HepG2 (cell line): ENCODE data around the gene LAP3. TPM values are rescaled to one million over a fixed set of nuclear protein-coding genes. Genes with fewer than 3 reads are reported as not detected.
A peak's percentile ranks its signal among the peaks of the same experiment; 100 is the strongest.

Experiments
- ATAC-seq: fragments of 200-7000 bp; cut with Tn5 transposase; 3 replicates; pipeline ENCODE4 v1.9.1; 2020; ENCODE audit warnings: mild to moderate bottlenecking, moderate library complexity
- BruUV-seq: library from RNA; stranded (reverse); fragments of 400-500 nt; replicated peaks from 2 replicates; lab custom pipeline; 2021; lab: Mats Ljungman, UMichigan
- CTCF ChIA-PET: fragments of 300-600 bp; formaldehyde crosslinking; extraction: SDS; loops from one replicate; lab custom pipeline; 2021; ENCODE audit warnings: low total read pairs, inconsistent platforms, low intra/inter-chr PET ratio; lab: Yijun Ruan, JAX
- POLR2A ChIA-PET: fragments of 350-600 bp; sonication (Branson Sonifier 250); formaldehyde crosslinking; loops from one replicate; lab custom pipeline; 2020; ENCODE audit warnings: antibody characterized with exemption, inconsistent platforms; lab: Yijun Ruan, JAX
- DNase-seq: peaks from one replicate; pipeline ENCODE4 v3.0.0-alpha.2; 2015; ENCODE audit warnings: low spot score
- FAIRE-seq: peaks from 3 replicates; lab custom pipeline; 2011; peaks lifted over from hg19 to GRCh38; lab: Jason Lieb, UNC
- H2AFZ ChIP-seq: one replicate; pipeline ENCODE4 v1.6.1; 2011; ENCODE audit warnings: low read length, inconsistent platforms
- H3K27ac ChIP-seq: fragments of 300-600 bp; 3 replicates; pipeline ENCODE4 v1.8.0; 2011; ENCODE audit warnings: mixed run types, mild to moderate bottlenecking, mixed read lengths, low read length, inconsistent platforms; ENCODE audit not compliant: insufficient read depth; ENCODE audit errors: extremely low read length
- H3K27me3 ChIP-seq, 2 experiments: fragments of 200-600 bp in 1 of 2; 2 replicates in 1 of 2; 3 replicates in 1 of 2; pipeline versions ENCODE4 v1.6.0 to v1.8.0; 2011; ENCODE audit warnings: low read length in 2 of 2, mild to moderate bottlenecking in 2 of 2, moderate library complexity in 2 of 2, inconsistent platforms in 1 of 2; ENCODE audit not compliant: insufficient read depth in 2 of 2, control insufficient read depth in 1 of 2
- H3K36me3 ChIP-seq, 2 experiments: fragments of 200-600 bp in 1 of 2; replicated peaks in 1 of 2; 2 replicates in 1 of 2; 3 replicates in 1 of 2; pipeline versions ENCODE4 v1.5.1 to v1.8.0; 2011; ENCODE audit warnings: low read length in 2 of 2, inconsistent platforms in 1 of 2; ENCODE audit not compliant: insufficient read depth in 2 of 2, control insufficient read depth in 1 of 2
- H3K4me1 ChIP-seq: 2 replicates; pipeline ENCODE4 v1.5.1; 2012; ENCODE audit warnings: low read length, inconsistent platforms; ENCODE audit not compliant: insufficient read depth
- H3K4me2 ChIP-seq: 2 replicates; pipeline ENCODE4 v1.6.0; 2011; ENCODE audit warnings: low read depth, low read length, inconsistent platforms
- H3K4me3 ChIP-seq, 3 experiments: fragments of 200-600 bp in 1 of 3; sonication (generic), shearing (Covaris generic) in 1 of 3; replicated peaks in 1 of 3; 2 replicates each; pipeline ENCODE4 v1.5.1; 2011 to 2016; ENCODE audit warnings: low read length in 3 of 3, inconsistent platforms in 2 of 3, low read depth in 2 of 3, mild to moderate bottlenecking in 2 of 3, control low read depth in 1 of 3, mixed read lengths in 1 of 3; ENCODE audit not compliant: insufficient read depth in 1 of 3
- H3K79me2 ChIP-seq: one replicate; pipeline ENCODE4 v1.6.1; 2011; ENCODE audit warnings: low read length, inconsistent platforms; ENCODE audit not compliant: insufficient read depth
- H3K9ac ChIP-seq: 2 replicates; pipeline ENCODE4 v1.6.0; 2011; ENCODE audit warnings: mild to moderate bottlenecking, low read depth, low read length, inconsistent platforms; ENCODE audit not compliant: insufficient read depth
- H3K9me3 ChIP-seq: 2 replicates; pipeline ENCODE4 v1.5.1; 2012; ENCODE audit warnings: mild to moderate bottlenecking, low read length
- H4K20me1 ChIP-seq: 2 replicates; pipeline ENCODE4 v1.6.0; 2011; ENCODE audit warnings: inconsistent platforms, mild to moderate bottlenecking, low read length, moderate library complexity; ENCODE audit not compliant: insufficient read depth
- ZBTB38 ChIP-seq: sonication (generic); formaldehyde crosslinking; IDR thresholded peaks from 2 replicates; pipeline ENCODE4 v1.5.1; 2020; ENCODE audit warnings: mild to moderate bottlenecking, missing genetic modification reagents
- ZBTB7B ChIP-seq: sonication (generic); formaldehyde crosslinking; IDR thresholded peaks from 2 replicates; pipeline ENCODE4 v1.4.0; 2020; ENCODE audit warnings: missing genetic modification reagents
- ZNF253 ChIP-seq: sonication (generic); formaldehyde crosslinking; IDR thresholded peaks from 2 replicates; pipeline ENCODE4 v1.8.0; 2022; ENCODE audit warnings: mild to moderate bottlenecking, missing genetic modification reagents, borderline replicate concordance
- WGBS: methylation state at CpG from one replicate; pipeline ENCODE4 v1.1.6; 2017; ENCODE audit warnings: low lambda C conversion rate; 5-methylcytosine and 5-hydroxymethylcytosine counted together
- in situ Hi-C: cut with HindIII; loops from 2 replicates; pipeline ENCODE4 v1.10.0; 2017; ENCODE audit warnings: low pct_unique_long_range_greater_than_20kb; ENCODE audit not compliant: extremely low pct_ligation_motif_present
- intact Hi-C: fragments of 100-400 bp; cut with micrococcal nuclease; formaldehyde crosslinking; loops from one replicate; pipeline ENCODE4 v1.10.0; 2022; ENCODE audit not compliant: unreplicated experiment
- polyA plus RNA-seq, 8 experiments: library from polyadenylated mRNA; depleted of rRNA in 3 of 8; stranded (reverse) in 7 of 8; unstranded in 1 of 8; fragments of >200 nt; fragmentation: Illumina TruSeq in 4 of 8; extraction: Trizol in 4 of 8; gene quantifications; 2 replicates each; pipeline versions ENCODE4 v1.2.1 to v1.2.3, GENCODE V29; 2011 to 2016; ENCODE audit warnings: low read depth in 4 of 8, missing spikeins in 1 of 8, mixed read lengths in 1 of 8; ENCODE audit not compliant: insufficient read depth in 1 of 8
- total RNA-seq, 5 experiments: library from RNA; depleted of rRNA; stranded (reverse); fragments of >200 nt; fragmentation: Illumina TruSeq; extraction: Trizol; gene quantifications; 2 replicates each; pipeline ENCODE4 v1.2.3, GENCODE V29; 2016; ENCODE audit warnings: low read depth in 1 of 5
- TF ChIP-seq, protein P1 (sequence below): sonication (generic); formaldehyde crosslinking; IDR thresholded peaks from 2 replicates; pipeline ENCODE4 v1.4.0; 2020; ENCODE audit warnings: mild to moderate bottlenecking, missing genetic modification reagents
- TF ChIP-seq, protein P2 (sequence below): sonication (generic); formaldehyde crosslinking; IDR thresholded peaks from 2 replicates; pipeline ENCODE4 v1.4.0; 2020; ENCODE audit warnings: missing genetic modification reagents, low read depth, mild to moderate bottlenecking, borderline replicate concordance
- TF ChIP-seq, protein P3 (sequence below): sonication (generic); formaldehyde crosslinking; IDR thresholded peaks from 2 replicates; pipeline ENCODE4 v1.5.1; 2020; ENCODE audit warnings: mild to moderate bottlenecking, missing genetic modification reagents, moderate library complexity
- TF ChIP-seq, protein P4 (sequence below): IDR thresholded peaks from 2 replicates; pipeline ENCODE4 v1.6.1; 2012; ENCODE audit warnings: inconsistent platforms

The LAP3 gene
- total and polyA plus RNA-seq, 2 of the 13 experiments (the other 11 are each of a cell fraction or from before 2014, with no cell fraction given): 106 to 125 TPM

- TF ChIP-seq, protein P1, sequence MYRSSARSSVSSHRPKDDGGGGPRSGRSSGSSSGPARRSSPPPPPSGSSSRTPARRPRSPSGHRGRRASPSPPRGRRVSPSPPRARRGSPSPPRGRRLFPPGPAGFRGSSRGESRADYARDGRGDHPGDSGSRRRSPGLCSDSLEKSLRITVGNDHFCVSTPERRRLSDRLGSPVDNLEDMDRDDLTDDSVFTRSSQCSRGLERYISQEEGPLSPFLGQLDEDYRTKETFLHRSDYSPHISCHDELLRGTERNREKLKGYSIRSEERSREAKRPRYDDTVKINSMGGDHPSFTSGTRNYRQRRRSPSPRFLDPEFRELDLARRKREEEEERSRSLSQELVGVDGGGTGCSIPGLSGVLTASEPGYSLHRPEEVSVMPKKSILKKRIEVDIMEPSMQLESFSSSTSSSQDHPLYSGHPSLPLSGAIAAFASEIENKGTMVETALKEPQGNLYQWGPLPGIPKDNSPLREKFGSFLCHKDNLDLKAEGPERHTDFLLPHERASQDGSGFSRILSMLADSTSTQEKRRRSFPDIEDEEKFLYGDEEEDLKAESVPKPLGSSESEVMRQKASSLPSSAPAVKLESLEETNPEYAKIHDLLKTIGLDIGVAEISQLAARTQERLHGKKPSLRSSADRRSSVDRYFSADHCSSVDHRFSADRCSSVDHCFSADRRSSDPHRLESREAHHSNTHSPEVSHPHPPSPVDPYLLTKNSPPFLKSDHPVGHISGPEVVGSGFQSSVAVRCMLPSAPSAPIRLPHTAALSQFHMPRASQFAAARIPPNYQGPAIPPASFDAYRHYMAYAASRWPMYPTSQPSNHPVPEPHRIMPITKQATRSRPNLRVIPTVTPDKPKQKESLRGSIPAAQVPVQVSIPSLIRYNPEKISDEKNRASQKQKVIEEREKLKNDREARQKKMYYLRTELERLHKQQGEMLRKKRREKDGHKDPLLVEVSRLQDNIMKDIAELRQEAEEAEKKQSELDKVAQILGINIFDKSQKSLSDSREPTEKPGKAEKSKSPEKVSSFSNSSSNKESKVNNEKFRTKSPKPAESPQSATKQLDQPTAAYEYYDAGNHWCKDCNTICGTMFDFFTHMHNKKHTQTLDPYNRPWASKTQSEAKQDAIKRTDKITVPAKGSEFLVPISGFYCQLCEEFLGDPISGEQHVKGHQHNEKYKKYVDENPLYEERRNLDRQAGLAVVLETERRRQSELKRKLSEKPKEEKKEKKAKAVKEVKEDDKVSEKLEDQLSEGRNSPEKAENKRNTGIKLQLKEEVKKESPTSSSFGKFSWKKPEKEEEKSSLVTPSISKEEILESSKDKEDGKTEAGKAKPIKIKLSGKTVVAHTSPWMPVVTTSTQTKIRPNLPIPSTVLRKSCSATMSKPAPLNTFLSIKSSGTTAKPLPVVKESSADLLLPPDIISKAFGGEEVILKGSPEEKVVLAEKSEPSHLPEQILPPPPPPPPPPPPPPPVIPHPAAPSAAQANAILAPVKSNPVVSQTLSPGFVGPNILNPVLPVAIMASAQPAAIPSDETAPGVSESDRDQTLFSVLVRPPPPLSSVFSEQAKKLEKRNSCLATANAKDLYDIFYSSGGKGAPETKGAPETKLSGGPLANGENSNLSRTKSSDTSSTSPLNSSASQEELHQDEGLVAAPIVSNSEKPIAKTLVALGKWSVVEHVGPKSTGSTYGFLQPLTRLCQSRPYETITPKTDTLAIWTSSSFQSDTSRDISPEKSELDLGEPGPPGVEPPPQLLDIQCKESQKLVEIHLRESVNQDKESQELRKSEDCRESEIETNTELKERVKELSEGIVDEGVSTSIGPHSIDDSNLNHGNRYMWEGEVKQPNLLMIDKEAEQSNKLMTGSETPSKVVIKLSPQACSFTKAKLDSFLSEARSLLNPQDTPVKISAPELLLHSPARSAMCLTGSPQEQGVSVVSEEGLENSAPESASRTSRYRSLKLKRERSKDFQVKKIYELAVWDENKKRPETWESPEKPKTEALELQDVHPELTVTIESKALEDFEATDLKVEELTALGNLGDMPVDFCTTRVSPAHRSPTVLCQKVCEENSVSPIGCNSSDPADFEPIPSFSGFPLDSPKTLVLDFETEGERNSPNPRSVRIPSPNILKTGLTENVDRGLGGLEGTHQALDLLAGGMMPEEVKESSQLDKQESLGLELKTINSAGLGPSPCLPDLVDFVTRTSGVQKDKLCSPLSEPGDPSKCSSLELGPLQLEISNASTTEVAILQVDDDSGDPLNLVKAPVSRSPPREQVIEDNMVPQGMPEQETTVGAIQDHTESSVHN (CRISPR knock-in tag): no peak
Observed at GRCh38 chr4:17545374-17546140, 31.4 kb upstream of the LAP3 start (continued).

GRCh38 chr4:17546222-17546621 is 30.8 kb upstream of the LAP3 start:
- ChIA-PET CTCF (no interaction called here), POLR2A (interaction anchor here (3.1 kb wide), 1 partner anchor 13 kb away, joined by 19 read pairs; no protein-coding TSS in a partner anchor)
- no peaks in the 10 kb centered on the region for H4K20me1 ChIP-seq
- H3K4me2 ChIP-seq: no peak overlapping the region
- no TSS peak for BruUV-seq
- H3K27me3 ChIP-seq: no peaks in the 10 kb centered on the region
- H3K36me3 ChIP-seq: no peaks in the 10 kb centered on the region
- intact Hi-C loops (no loop called here), in situ Hi-C loops (no loop called here)
- no peak overlapping the region for H3K9ac ChIP-seq
- H3K79me2 ChIP-seq: no peaks in the 10 kb centered on the region
- WGBS: 87% methylated on average over 10 of the region's 10 CpGs
- no peak overlapping the region for H3K4me3 ChIP-seq
- TF ChIP-seq, protein P2, sequence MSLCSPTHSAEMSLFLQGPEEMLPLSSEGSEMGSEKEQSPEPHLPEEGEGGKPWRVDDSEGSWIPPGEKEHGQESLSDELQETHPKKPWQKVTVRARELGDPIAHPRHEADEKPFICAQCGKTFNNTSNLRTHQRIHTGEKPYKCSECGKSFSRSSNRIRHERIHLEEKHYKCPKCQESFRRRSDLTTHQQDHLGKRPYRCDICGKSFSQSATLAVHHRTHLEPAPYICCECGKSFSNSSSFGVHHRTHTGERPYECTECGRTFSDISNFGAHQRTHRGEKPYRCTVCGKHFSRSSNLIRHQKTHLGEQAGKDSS (CRISPR knock-in tag): no peak
- TF ChIP-seq ZBTB7B: no peak
- 0 out of 2 replicates have a peak, but pooled peaks have one; percentile 24 for TF ChIP-seq ZNF253
- TF ChIP-seq, protein P3, sequence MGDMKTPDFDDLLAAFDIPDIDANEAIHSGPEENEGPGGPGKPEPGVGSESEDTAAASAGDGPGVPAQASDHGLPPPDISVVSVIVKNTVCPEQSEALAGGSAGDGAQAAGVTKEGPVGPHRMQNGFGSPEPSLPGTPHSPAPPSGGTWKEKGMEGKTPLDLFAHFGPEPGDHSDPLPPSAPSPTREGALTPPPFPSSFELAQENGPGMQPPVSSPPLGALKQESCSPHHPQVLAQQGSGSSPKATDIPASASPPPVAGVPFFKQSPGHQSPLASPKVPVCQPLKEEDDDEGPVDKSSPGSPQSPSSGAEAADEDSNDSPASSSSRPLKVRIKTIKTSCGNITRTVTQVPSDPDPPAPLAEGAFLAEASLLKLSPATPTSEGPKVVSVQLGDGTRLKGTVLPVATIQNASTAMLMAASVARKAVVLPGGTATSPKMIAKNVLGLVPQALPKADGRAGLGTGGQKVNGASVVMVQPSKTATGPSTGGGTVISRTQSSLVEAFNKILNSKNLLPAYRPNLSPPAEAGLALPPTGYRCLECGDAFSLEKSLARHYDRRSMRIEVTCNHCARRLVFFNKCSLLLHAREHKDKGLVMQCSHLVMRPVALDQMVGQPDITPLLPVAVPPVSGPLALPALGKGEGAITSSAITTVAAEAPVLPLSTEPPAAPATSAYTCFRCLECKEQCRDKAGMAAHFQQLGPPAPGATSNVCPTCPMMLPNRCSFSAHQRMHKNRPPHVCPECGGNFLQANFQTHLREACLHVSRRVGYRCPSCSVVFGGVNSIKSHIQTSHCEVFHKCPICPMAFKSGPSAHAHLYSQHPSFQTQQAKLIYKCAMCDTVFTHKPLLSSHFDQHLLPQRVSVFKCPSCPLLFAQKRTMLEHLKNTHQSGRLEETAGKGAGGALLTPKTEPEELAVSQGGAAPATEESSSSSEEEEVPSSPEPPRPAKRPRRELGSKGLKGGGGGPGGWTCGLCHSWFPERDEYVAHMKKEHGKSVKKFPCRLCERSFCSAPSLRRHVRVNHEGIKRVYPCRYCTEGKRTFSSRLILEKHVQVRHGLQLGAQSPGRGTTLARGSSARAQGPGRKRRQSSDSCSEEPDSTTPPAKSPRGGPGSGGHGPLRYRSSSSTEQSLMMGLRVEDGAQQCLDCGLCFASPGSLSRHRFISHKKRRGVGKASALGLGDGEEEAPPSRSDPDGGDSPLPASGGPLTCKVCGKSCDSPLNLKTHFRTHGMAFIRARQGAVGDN (CRISPR knock-in tag): peak; percentile 80
- 0 out of 2 replicates have a peak, but pooled peaks have one; percentile 45 for TF ChIP-seq ZBTB38 (CRISPR knock-in tag)
- TF ChIP-seq, protein P4, sequence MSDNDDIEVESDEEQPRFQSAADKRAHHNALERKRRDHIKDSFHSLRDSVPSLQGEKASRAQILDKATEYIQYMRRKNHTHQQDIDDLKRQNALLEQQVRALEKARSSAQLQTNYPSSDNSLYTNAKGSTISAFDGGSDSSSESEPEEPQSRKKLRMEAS: peak; percentile 68; the same call in 1 of the 2 replicates
- no peak overlapping the region for H2AFZ ChIP-seq
- H3K9me3 ChIP-seq: no peaks in the 10 kb centered on the region
- FAIRE-seq (no peak), DNase-seq (no peak), ATAC-seq (no peak)
- H3K27ac ChIP-seq: no peak overlapping the region
- H3K4me1 ChIP-seq: peaks cover 55% of the 10 kb centered on the region
